HepG2 (cell line): ENCODE results near the gene PGPEP1. TPM values are rescaled to one million over a fixed set of nuclear protein-coding genes. Genes with fewer than 3 reads are reported as not detected.
A peak's percentile ranks its signal among the peaks of the same experiment; 100 is the strongest.

Source experiments
- ARID2 ChIP-seq: sonication (generic); formaldehyde crosslinking; IDR thresholded peaks from 2 replicates; pipeline ENCODE4 v1.8.1; 2022; ENCODE audit warnings: mild to moderate bottlenecking, missing genetic modification reagents, borderline replicate concordance
- HNF4G ChIP-seq, 2 experiments: sonication (generic) in 1 of 2; formaldehyde crosslinking in 1 of 2; IDR thresholded peaks; 2 replicates each; pipeline versions ENCODE4 v1.4.0 to v1.6.1; 2011 to 2020; ENCODE audit warnings: borderline replicate concordance in 2 of 2, low read depth in 2 of 2, mild to moderate bottlenecking in 2 of 2, low read length in 1 of 2, missing genetic modification reagents in 1 of 2, moderate library complexity in 1 of 2
- IRF9 ChIP-seq: sonication (generic); formaldehyde crosslinking; IDR thresholded peaks from 2 replicates; pipeline ENCODE4 v1.8.0; 2022; ENCODE audit warnings: missing genetic modification reagents, mild to moderate bottlenecking, borderline replicate concordance
- PCBP1 ChIP-seq: fragments of 200-400 bp; formaldehyde crosslinking; IDR thresholded peaks from 2 replicates; pipeline ENCODE4 v1.6.1; 2017; ENCODE audit warnings: mild to moderate bottlenecking, low read depth, low read length, borderline replicate concordance
- PHF21A ChIP-seq: sonication (generic); formaldehyde crosslinking; IDR thresholded peaks from 2 replicates; pipeline ENCODE4 v1.5.0; 2020; ENCODE audit warnings: mild to moderate bottlenecking, missing genetic modification reagents
- RAD51 ChIP-seq: fragments of 450-650 bp; IDR thresholded peaks from 2 replicates; pipeline ENCODE4 v1.6.1; 2016; ENCODE audit warnings: borderline replicate concordance
- RFX1 ChIP-seq: fragments of 450-650 bp; IDR thresholded peaks from 2 replicates; pipeline ENCODE4 v1.6.1; 2017
- SIX4 ChIP-seq: sonication (generic); formaldehyde crosslinking; IDR thresholded peaks from 2 replicates; pipeline ENCODE4 v1.4.0; 2020; ENCODE audit warnings: missing genetic modification reagents
- ZBED4 ChIP-seq: sonication (generic); formaldehyde crosslinking; IDR thresholded peaks from 2 replicates; pipeline ENCODE4 v1.4.0; 2020; ENCODE audit warnings: missing genetic modification reagents, borderline replicate concordance
- ZBTB33 ChIP-seq: sonication (generic); formaldehyde crosslinking; IDR thresholded peaks from 2 replicates; pipeline ENCODE4 v1.4.0; 2020; ENCODE audit warnings: missing genetic modification reagents
- ZMYM2 ChIP-seq: sonication (generic); formaldehyde crosslinking; IDR thresholded peaks from 2 replicates; pipeline ENCODE4 v1.8.0; 2022; ENCODE audit warnings: mild to moderate bottlenecking, missing genetic modification reagents
- ZNF142 ChIP-seq: sonication (generic); formaldehyde crosslinking; IDR thresholded peaks from 2 replicates; pipeline ENCODE4 v1.4.0; 2020; ENCODE audit warnings: missing genetic modification reagents
- ZNF430 ChIP-seq: sonication (generic); formaldehyde crosslinking; IDR thresholded peaks from 2 replicates; pipeline ENCODE4 v1.9.0; 2021; ENCODE audit warnings: mild to moderate bottlenecking, missing genetic modification reagents
- ZNF567 ChIP-seq: sonication (generic); formaldehyde crosslinking; IDR thresholded peaks from 2 replicates; pipeline ENCODE4 v1.8.1; 2023; ENCODE audit warnings: mild to moderate bottlenecking, missing genetic modification reagents, borderline replicate concordance
- polyA plus RNA-seq, 8 experiments: library from polyadenylated mRNA; depleted of rRNA in 3 of 8; stranded (reverse) in 7 of 8; unstranded in 1 of 8; fragments of >200 nt; fragmentation: Illumina TruSeq in 4 of 8; extraction: Trizol in 4 of 8; gene quantifications; 2 replicates each; pipeline versions ENCODE4 v1.2.1 to v1.2.3, GENCODE V29; 2011 to 2016; ENCODE audit warnings: low read depth in 4 of 8, missing spikeins in 1 of 8, mixed read lengths in 1 of 8; ENCODE audit not compliant: insufficient read depth in 1 of 8
- total RNA-seq, 5 experiments: library from RNA; depleted of rRNA; stranded (reverse); fragments of >200 nt; fragmentation: Illumina TruSeq; extraction: Trizol; gene quantifications; 2 replicates each; pipeline ENCODE4 v1.2.3, GENCODE V29; 2016; ENCODE audit warnings: low read depth in 1 of 5

PGPEP1 gene
- total and polyA plus RNA-seq, 2 of the 13 experiments (the other 11 are each of a cell fraction or from before 2014, with no cell fraction given), result 53.1 to 56.6 TPM

GRCh38 chr19:18291590-18292461 is 48.6 kb upstream of the PGPEP1 start (continued):
- TF ChIP-seq ZBED4 (CRISPR knock-in tag) (0 out of 2 replicates have a peak, but pooled peaks have one; percentile 48), ZBTB33 (CRISPR knock-in tag) (no peak; the same call in 1 of the 2 replicates), ZNF430 (peak; percentile 71), ZNF142 (CRISPR knock-in tag) (no peak), SIX4 (CRISPR knock-in tag) (0 out of 2 replicates have a peak, but pooled peaks have one; percentile 24), ARID2 (CRISPR knock-in tag) (no peak), IRF9 (no peak), PCBP1 (0 out of 2 replicates have a peak, but pooled peaks have one; percentile 55), RAD51 (no peak), PHF21A (CRISPR knock-in tag) (peak; percentile 62; the same call in 1 of the 2 replicates), RFX1 (no peak), HNF4G (IDR thresholded peaks at IDR 0.05; ENCODE audit: borderline replicate concordance, low read depth, low read length) (no peak), HNF4G (CRISPR knock-in tag; IDR thresholded peaks at IDR 0.05; ENCODE audit: borderline replicate concordance, low read depth) (no peak), ZNF567 (CRISPR knock-in tag) (no peak), ZMYM2 (CRISPR knock-in tag) (no peak)
